GM21737 (cell line): ENCODE data around the gene DNAJC24.

Experiments used
- ATAC-seq: cut with Tn5 transposase; IDR thresholded peaks from one replicate; pipeline ENCODE4 v1.9.1; 2021; ENCODE audit warnings: mild to moderate bottlenecking, moderate library complexity; ENCODE audit not compliant: unreplicated experiment

Gene DNAJC24

DNA sequence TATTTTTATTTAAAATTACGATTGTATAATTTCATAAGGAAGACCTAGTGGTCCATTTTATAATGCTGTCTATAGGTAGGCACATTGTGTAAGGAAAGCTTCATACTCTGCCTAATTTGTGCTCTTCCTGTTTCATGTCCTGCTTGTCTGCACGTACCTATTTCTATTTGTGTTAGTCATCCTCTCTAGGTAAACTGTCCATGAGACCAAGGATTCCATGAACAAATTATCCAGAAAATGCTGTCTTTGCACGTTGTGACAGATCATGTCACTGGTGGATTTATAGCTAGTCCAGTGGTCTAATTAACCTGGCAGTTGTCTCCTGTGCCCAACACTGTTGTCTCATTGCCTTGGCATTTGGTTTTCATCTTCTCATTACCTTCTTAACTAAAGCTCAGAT, 44.7 kb downstream of the DNAJC24 start:
- no peak for ATAC-seq

- no peak for ATAC-seq
These were observed 45.8 kb downstream of the DNAJC24 start for GRCh38 chr11:31415435-31415834.

DNA sequence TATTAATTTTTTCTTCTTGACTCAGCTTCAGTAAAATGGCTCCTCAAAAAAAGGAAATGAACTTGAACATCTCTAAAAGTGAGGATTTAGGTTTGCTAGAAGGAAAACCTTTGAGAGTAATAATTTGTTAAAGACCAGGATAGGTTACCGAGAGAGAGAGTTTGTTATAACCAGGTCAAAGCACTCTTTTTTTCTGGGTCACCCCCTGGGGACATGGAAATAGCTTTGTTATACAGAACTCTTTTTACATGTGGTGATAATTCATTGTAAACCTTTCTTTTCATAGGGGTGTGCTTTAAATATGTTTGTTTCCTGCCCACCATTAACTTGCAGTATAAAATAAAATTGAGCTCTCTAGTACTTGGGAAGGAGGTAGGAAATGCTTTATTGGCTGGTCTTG, 47.7 kb downstream of the DNAJC24 start:
- no peak for ATAC-seq

GRCh38 chr11:31417816-31418215, 48.2 kb downstream of the DNAJC24 start:
- no peak for ATAC-seq

DNA sequence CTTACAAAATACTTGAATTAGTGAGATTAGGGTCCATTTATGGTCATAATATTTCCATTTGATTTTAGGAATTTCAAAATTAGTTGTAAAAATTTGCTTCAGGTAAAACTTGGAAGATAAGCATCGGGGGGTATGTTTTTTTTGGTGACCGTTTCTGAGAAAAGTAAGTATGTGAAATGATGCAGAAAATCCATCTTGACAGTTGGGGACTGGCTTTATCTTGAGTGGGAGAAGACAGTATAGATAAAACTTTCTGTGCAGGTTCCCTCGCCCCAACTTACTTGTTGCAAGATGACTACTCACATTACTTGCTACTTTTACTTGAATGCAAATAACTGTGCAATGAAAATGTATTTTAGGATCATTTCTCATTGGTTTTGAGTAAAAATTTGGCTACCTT, 49.5 kb downstream of the DNAJC24 start:
- ATAC-seq: no peak

GRCh38 chr11:31419669-31420068, 50.0 kb downstream of the DNAJC24 start:
- no peak for ATAC-seq

DNA sequence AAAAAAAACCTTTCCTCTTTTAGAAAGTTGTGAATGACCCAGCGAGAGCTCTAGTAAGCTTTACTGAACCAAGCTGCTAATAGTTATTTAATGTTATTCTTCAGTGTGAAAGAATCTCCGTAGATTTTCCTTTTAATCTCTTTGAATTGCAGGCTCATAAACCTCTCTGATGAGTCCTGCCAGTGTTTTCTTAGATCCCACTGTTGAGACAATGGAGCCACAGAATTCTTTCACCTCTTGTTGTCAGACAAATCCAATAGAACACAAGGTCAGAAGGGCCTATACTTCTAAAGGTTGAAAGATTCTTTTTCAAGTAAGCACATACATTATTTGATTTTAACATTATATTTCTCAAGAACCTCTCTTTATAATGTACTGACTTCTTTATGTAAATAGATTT, 52.2 kb downstream of the DNAJC24 start:
- no peak for ATAC-seq

DNA sequence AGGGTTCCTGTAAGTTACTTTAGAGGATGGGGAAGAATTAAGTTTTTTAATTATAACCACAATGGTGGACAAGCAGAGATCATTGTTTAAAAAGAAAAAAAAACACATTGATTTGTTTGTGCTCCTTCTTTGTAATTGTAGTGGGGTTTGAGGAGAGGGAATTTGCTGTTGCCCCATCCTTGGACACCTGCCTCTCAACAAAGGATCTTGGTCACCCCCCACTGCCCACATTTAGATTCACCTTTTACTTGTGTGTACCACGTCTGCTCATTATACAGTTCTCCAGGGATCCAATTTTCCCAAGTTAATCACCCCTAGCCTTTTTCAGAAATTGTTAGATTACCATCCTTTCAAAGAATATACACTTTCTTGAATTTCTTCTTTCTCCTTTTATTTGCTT, 53.0 kb downstream of the DNAJC24 start:
- ATAC-seq: no peak

- ATAC-seq: no peak
These were observed 55.0 kb downstream of the DNAJC24 start for GRCh38 chr11:31424652-31425051.

DNA sequence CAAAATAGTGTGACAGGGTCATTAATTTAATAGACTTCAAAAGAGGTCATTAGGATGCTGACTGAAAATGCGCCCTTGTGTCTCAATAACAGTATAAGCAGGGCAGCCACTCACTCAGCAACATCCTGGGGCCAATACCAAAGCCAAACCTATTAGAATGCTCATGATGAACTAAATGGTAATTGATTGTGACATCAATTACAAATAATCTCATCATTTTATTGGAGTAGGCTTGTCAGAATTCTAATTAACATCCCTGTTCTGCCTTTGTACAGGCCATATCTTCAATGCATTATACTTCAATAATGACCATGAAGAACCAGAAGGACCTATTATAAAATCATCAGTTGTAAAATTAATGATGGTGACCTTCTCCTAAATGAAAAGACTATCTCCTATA, 64.2 kb downstream of the DNAJC24 start:
- ATAC-seq: no peak

- no peak for ATAC-seq
These were observed 68.2 kb downstream of the DNAJC24 start for GRCh38 chr11:31437742-31438435.

- ATAC-seq: no peak
These were observed 71.6 kb downstream of the DNAJC24 start for GRCh38 chr11:31441296-31441695.

DNA sequence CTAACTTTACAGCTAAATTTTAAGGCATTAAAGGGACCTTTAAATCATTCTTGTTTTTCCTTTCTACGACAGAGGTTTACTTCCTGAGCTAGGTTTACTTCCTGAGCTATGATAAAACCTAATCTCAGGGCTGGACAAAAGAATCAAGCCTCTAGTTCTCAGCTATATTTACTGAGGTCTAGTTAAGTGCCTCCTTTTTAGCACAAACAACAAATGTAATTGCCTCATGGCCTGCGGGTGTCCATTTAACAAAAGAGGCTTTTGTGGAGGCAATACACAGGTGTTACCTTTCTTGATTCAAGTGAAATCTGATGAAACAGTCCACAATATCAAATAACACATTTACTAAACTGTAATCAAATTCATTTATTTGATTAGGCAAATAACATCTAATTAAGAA, 72.4 kb downstream of the DNAJC24 start:
- no peak for ATAC-seq

- ATAC-seq: no peak
These were observed 74.1 kb downstream of the DNAJC24 start for GRCh38 chr11:31443802-31444201.

GRCh38 chr11:31445621-31446020, 76.0 kb downstream of the DNAJC24 start:
- ATAC-seq: no peak

- ATAC-seq: no peak
These were observed 79.4 kb downstream of the DNAJC24 start for GRCh38 chr11:31449040-31449439.

DNA sequence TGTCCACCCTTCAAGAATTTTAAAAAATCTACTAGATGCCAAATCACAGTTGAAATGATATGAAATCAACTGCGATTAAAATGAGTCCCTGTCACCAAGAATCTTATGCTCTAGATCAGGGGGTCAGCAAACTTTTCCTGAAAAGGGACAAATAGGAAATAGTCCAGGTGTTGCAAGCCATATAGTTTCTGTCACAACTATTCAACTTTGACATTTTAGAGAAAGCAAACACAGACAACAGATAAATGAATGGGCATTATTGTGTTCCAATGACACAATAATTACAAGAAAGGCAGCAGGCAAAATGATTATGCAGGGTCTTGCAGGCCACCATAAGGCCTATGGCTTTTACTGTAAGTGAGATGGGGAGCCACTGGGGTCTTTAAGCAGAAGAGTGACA, 81.2 kb downstream of the DNAJC24 start:
- ATAC-seq: no peak

DNA sequence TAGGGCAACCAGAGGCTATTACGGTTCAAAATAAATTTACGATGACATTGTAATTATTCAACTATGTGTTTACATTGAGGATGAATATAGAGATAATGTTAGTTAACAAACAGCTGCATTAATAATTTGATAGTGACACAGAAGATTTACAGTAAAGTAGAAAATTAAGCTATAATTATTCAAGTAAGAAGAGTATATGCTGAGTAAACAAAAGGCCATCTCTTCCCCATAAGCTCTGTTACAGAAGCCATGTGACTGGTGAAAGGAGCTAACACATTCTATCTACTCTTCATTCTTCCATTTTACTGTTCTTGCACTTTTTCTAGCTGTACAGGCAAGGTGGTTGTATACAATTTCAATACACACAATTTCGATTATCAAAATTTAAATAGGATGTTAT, 85.5 kb downstream of the DNAJC24 start:
- no peak for ATAC-seq

DNA sequence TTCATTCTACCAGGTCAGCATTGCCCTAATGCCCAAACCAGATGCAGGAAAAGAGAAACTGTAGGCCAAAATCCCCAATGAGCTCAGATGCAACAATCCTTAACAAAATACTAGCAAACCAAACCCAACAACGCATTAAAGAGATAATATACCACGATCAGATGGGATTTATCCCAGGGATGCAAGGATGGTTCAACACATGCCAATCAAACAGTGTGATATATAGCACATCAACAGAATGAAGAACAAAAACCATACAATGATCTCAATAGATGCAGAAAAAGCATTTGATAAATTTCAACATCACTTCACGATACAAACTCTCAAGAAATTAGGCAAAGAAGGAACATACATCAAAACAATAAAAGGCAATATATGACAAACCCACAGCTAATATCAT, 94.8 kb downstream of the DNAJC24 start:
- no peak for ATAC-seq

GRCh38 chr11:31474083-31474482, 104.4 kb downstream of the DNAJC24 start:
- no peak for ATAC-seq

DNA sequence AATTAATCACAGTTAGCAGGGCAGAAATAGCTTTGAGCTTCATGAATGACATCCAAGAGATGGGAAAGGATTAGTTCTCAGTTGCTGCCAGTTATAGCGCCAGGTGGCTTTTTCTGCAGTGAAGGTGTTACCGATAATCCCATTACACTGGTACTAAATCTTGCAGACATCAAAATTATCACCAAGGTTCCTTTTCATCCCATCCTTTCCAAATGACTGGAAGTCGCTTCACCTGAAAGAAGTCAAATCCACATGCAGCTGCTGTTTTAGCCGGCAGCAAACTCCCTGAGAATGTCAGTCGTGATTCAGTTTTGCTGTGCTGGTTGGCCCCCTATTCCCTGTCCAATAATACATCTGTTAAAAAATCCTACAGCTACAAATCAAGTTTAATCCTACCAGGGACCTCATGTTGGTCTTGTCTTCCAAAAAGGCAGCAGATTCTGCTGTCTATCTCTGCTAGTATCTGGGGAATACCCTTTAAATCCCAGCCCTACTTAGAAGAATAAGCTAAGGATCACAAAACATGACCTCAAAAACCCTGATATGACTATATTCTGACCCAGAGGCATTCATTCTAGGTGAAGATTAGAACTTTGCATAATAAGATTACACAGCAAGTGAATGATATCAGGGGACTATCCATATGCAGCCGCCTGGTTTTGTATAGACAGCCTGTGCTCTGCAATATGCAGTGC, 108.0 kb downstream of the DNAJC24 start:
- no peak for ATAC-seq

- ATAC-seq: no peak
These were observed 108.5 kb downstream of the DNAJC24 start for GRCh38 chr11:31478223-31478590.

DNA sequence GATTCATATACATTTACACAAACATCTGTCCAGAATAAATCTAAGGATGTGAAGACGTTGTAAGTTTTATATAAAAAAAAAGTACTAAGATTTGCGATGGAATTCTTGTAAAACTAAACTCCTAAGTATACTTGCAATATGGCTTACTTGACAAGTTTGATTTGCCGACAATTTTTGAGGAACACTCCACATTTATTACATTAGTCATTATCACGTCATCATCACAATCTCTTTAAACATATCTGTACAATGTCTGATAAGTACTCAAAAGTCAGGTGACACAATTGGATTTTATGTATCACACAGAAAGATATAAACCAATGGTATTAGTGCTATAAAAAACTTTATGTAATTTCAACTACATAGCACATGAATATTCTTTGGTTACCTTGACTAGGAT, 109.4 kb downstream of the DNAJC24 start:
- no peak for ATAC-seq
